Activated CD4-positive, alpha-beta T cell treated with anti-CD3 and anti-CD28 coated beads for 4 hours (primary cell): Measurements from ENCODE around the gene TBC1D4.
"Not testable (repeated sequence)": the region's sequence is repeated elsewhere in the genome, so short reads cannot be mapped to it uniquely, and the experiment has no call there.

ENCODE experiments used
- DNase-seq, 2 donors: peaks; one replicate each; pipeline ENCODE4 v3.0.0-alpha.2; 2020

TBC1D4 gene

GRCh38 chr13:75446874-75447273 is 35.1 kb downstream of the TBC1D4 start:
- DNase-seq = no peak

GRCh38 chr13:75445717-75446499 is 36.1 kb downstream of the TBC1D4 start:
- no peak for DNase-seq

GRCh38 chr13:75444016-75444415 is 38.0 kb downstream of the TBC1D4 start:
- no peak for DNase-seq

GRCh38 chr13:75443356-75443958 is 38.5 kb downstream of the TBC1D4 start:
- no peak for DNase-seq

- DNase-seq = no peak
These were observed 39.2 kb downstream of the TBC1D4 start for GRCh38 chr13:75442736-75443234.

- DNase-seq = no peak
These were observed 41.9 kb downstream of the TBC1D4 start for GRCh38 chr13:75440100-75440499.

- no peak for DNase-seq
These were observed 44.2 kb downstream of the TBC1D4 start for GRCh38 chr13:75437582-75438318.

GRCh38 chr13:75434126-75434525 is 47.8 kb downstream of the TBC1D4 start:
- not testable (repeated sequence) for DNase-seq

GRCh38 chr13:75432811-75433244 is 49.1 kb downstream of the TBC1D4 start:
- DNase-seq = no peak

- no peak for DNase-seq
These were observed 49.9 kb downstream of the TBC1D4 start for GRCh38 chr13:75432045-75432444.

GRCh38 chr13:75430436-75431209 is 51.3 kb downstream of the TBC1D4 start:
- no peak for DNase-seq

GRCh38 chr13:75426421-75426820 is 55.5 kb downstream of the TBC1D4 start:
- no peak for DNase-seq

- DNase-seq = no peak
These were observed 56.6 kb downstream of the TBC1D4 start for GRCh38 chr13:75425216-75426009.

GRCh38 chr13:75423946-75424345 is 58.0 kb downstream of the TBC1D4 start:
- no peak for DNase-seq

- no peak for DNase-seq
These were observed 59.9 kb downstream of the TBC1D4 start for GRCh38 chr13:75422028-75422427.

GRCh38 chr13:75421133-75421532 is 60.8 kb downstream of the TBC1D4 start:
- no peak for DNase-seq

- no peak for DNase-seq
These were observed 62.3 kb downstream of the TBC1D4 start for GRCh38 chr13:75419656-75420055.

GRCh38 chr13:75418997-75419396 is 63.0 kb downstream of the TBC1D4 start:
- DNase-seq = no peak

- DNase-seq = no peak
These were observed 63.7 kb downstream of the TBC1D4 start for GRCh38 chr13:75418186-75418843.

- no peak for DNase-seq
These were observed 64.3 kb downstream of the TBC1D4 start for GRCh38 chr13:75417656-75418055.

- no peak for DNase-seq
These were observed 65.0 kb downstream of the TBC1D4 start for GRCh38 chr13:75417012-75417384.
